ENCODE results near the gene FGF14. TPM values are rescaled to one million over a fixed set of nuclear protein-coding genes. Genes with fewer than 3 reads are reported as not detected.
"Not testable (repeated sequence)": the region's sequence is repeated elsewhere in the genome, so short reads cannot be mapped to it uniquely, and the experiment has no call there.

The FGF14 gene
- total and polyA plus RNA-seq, 8 donors: 0.42 to 2.4 (median 1.1) TPM

DNA sequence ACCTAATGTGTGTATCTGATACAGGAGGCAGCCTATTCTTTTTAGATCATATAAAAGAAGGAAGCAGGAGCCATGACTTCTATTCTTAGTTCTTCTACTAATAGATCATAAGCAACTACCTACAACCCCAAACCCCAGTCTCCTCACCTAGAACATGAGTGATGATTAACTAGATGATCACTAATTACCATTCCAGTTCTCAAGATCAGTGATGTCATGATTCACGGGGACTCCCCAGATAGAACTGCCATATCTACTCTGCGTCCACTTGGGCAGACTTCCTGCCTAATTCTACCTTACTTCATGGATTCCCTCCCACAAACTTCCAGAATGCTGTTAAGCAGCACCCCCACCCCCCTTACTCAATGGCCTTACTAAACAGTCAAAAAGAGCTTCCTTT, 380.1 kb downstream of the FGF14 start:
- intact Hi-C loops (cut with DNase I): no loop called here
- WGBS, 2 donors: 56 to 75% methylated on average over 2 of the region's 2 CpGs
- DNase-seq: no peak
- no peak for FAIRE-seq
- Histone ChIP-seq H3K9me3 (no peaks in the 10 kb centered on the region), H3K36me3 (no peaks in the 10 kb centered on the region), H3K27ac (no peak overlapping the region), H3K4me3 (no peak overlapping the region), H3K4me1 (no peaks in the 10 kb centered on the region), H3K27me3 (no peaks in the 10 kb centered on the region)
- no peak for TF ChIP-seq CTCF (IDR thresholded peaks at IDR 0.05)
- ATAC-seq: no peak

DNA sequence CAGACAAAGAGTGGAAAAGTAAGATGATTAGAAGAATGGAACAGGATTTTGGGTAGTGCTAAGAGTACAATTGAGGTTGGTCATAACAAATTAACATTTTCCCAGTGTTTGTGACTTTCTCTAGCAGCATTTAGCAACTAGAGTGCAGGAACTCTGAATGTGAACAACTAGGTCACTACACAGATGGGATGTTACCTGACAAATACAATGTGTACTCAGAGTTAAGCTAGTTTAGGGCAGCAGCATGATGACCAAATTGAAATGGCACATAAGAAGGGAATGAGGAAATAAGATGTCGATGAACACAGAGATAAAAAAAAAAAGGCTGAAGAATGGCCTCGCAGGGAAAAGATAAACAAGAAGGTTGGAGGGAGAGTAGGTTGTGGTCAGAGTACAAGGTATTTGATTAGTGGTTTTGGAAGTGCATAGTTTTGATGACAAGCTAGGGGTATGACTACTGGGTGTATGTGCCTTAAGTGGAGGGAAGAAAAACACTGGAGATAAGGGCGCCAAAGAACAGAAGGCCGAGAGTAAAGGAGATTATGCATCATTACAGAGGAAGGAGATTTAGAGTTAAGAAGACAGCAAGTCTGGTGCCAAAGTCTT, 381.1 kb downstream of the FGF14 start:
- H3K4me3 ChIP-seq: no peak overlapping the region
- ATAC-seq (no peak), FAIRE-seq (no peak), DNase-seq (no peak)
- no peaks in the 10 kb centered on the region for H3K27me3 ChIP-seq
- intact Hi-C loops (cut with DNase I): no loop called here
- H3K27ac ChIP-seq: no peak overlapping the region
- WGBS, 2 donors: 33 to 48% methylated on average over 4 of the region's 4 CpGs
- no peaks in the 10 kb centered on the region for H3K36me3 ChIP-seq
- TF ChIP-seq CTCF (IDR thresholded peaks at IDR 0.05): no peak
- H3K9me3 ChIP-seq: no peaks in the 10 kb centered on the region
- no peaks in the 10 kb centered on the region for H3K4me1 ChIP-seq

- intact Hi-C loops (cut with DNase I): no loop called here
- no peaks in the 10 kb centered on the region for H3K4me1 ChIP-seq
- no peak for DNase-seq
- TF ChIP-seq CTCF (IDR thresholded peaks at IDR 0.05): no peak
- no peaks in the 10 kb centered on the region for H3K36me3 ChIP-seq
- H3K27me3 ChIP-seq: no peaks in the 10 kb centered on the region
- no peak overlapping the region for H3K27ac ChIP-seq
- H3K9me3 ChIP-seq: no peaks in the 10 kb centered on the region
- FAIRE-seq: no peak
- no peak for ATAC-seq
- no peak overlapping the region for H3K4me3 ChIP-seq
Measured at GRCh38 chr13:102018716-102019115, 383.1 kb downstream of the FGF14 start.

DNA sequence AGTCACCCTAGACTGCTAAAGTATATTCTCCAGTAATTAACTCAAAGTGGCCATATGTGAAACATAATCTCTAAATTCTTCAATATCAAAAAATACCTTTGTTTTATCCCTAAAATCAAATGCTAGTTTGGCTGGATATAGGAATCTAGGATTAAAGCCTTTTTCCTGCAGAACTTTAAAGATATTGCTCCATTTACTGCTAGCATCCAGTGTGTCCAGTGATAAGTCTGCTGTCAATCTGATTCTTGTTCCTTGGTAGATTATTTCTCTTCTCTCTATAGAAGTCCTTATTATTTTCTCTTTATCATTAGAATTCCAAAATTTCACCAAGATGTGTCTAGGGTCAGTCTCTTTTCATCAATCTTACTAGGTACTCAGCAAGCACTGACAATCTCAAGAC, 384.6 kb downstream of the FGF14 start:
- TF ChIP-seq CTCF (IDR thresholded peaks at IDR 0.05): no peak
- ATAC-seq (no peak), FAIRE-seq (no peak)

GRCh38 chr13:102012299-102013293, 389.3 kb downstream of the FGF14 start:
- Histone ChIP-seq H3K4me3 (no peak overlapping the region), H3K4me1 (no peaks in the 10 kb centered on the region), H3K27me3 (no peaks in the 10 kb centered on the region), H3K9me3 (no peaks in the 10 kb centered on the region), H3K27ac (no peak overlapping the region), H3K36me3 (no peaks in the 10 kb centered on the region)
- intact Hi-C loops (cut with DNase I): no loop called here
- no peak for TF ChIP-seq CTCF (IDR thresholded peaks at IDR 0.05)
- FAIRE-seq: no peak
- WGBS, 2 donors: 54 to 60% methylated on average over 7 of the region's 7 CpGs
- no peak for ATAC-seq
- DNase-seq: no peak

More for the DNA sequence above, 384.6 kb downstream of the FGF14 start:
- no peak overlapping the region for H3K4me3 ChIP-seq
- H3K9me3 ChIP-seq: no peaks in the 10 kb centered on the region
- intact Hi-C loops (cut with DNase I): no loop called here
- H3K27ac ChIP-seq: no peak overlapping the region
- no peaks in the 10 kb centered on the region for H3K36me3 ChIP-seq
- no peaks in the 10 kb centered on the region for H3K27me3 ChIP-seq
- DNase-seq: no peak
- no peaks in the 10 kb centered on the region for H3K4me1 ChIP-seq

DNA sequence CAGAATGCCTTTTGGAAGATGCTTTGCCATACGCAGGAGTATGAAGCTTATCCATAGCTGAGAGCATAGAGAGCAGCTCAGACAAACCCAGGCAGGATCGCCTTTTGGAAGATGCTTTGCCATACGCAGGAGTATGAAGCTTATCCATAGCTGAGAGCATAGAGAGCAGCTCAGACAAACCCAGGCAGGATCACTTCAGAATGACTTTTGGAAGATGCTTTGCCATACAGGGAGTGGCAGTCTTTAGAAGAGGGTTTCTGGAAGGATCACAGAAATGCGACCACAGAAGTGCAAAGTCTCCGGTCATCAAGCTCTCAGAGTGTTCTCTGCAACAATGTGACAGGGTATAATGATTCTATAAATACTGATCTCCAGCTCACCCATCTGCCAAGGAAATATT, 390.4 kb downstream of the FGF14 start:
- FAIRE-seq; intact Hi-C loops (cut with DNase I): not testable (repeated sequence)

More for the DNA sequence above, 390.4 kb downstream of the FGF14 start:
- H3K27me3 ChIP-seq, H3K36me3 ChIP-seq, H3K4me3 ChIP-seq, H3K27ac ChIP-seq, H3K4me1 ChIP-seq, H3K9me3 ChIP-seq, ATAC-seq, DNase-seq: not testable (repeated sequence)
- WGBS, 2 donors: 46 to 71% methylated on average over 5 of the region's 5 CpGs
